HG03521 (cell line): ENCODE results near the gene SERPINA1.

ENCODE experiments used
- ATAC-seq: cut with Tn5 transposase; IDR thresholded peaks from one replicate; pipeline ENCODE4 v1.9.1; 2021; ENCODE audit warnings: mild to moderate bottlenecking, moderate library complexity; ENCODE audit not compliant: unreplicated experiment

SERPINA1 gene

GRCh38 chr14:94398182-94398479 lies 9.7 kb upstream of the SERPINA1 start:
- no peak for ATAC-seq

DNA sequence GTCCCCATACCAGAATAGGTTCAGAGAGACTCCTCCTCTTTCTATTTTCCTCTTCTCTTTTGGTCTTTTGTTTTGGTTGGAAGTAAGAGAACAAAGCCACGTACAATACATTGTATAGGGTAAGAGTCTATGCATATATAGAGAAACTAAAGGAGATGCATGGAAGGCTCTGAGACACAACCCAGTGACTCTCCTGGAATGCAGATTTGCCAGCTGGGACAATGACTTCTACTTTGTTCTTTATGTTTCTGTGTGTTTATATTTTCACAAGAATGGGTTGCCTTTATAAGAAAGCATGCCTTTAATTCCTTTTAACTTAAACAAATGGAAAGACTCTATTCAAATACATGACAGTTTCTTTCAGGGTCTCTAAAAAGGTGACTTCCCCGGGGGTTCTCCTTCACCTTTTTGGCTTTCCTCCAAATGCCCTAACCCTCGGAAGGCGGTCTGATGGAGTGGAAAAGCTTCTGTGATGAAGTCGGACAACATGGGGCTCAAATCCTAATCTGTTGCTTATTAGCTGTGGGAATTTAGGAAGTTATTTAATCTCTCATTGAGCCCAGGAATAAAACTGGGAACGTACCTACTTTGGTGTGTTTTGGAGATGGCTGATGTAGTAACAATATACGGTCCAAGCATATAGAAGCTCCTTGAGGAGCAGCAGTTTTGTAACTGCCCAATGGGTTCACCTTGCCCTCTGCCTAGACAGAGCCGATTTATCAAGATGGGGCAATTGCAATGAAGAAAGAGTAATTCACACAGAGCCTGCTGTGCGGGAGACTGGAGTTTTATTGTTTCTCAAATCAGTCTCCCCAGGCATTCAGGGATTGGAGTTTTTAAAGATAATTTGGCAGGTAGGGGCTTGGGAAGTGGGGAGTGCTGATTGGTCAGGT lies 9.1 kb upstream of the SERPINA1 start:
- ATAC-seq, result no peak

GRCh38 chr14:94396628-94397225 lies 8.3 kb upstream of the SERPINA1 start:
- ATAC-seq, result no peak

DNA sequence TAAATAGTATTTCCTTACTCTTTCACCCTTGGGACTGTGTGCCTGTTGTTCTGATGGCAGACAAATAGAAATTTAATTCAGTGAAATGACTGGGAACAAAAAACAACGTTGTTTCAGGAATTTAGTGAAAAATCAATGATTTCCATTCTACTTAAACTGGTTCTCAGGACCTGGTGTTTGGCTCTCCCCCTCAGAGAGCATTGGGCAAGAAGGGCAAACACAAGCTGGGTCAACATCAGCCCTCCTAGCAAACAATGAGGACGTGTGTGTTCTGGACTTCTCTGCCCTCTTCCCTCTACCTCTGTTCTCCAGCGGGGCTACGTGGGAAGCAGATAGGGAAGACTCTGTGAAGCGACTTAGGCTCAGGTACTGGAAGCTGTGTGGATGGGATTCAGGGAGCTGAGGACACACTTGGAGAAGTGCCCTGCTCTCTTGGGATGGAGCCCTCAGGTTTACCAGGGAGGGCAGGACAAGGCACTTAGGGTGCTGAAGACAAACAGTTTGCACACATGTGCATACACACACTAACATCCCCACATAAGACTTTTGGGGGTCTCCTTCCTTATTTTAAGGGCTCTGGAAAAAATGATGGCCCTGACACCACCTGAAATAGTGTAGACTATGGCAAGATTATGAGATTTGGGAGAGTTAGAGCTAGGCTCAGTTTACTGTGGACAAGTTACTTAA lies 7.6 kb upstream of the SERPINA1 start:
- no peak for ATAC-seq

- ATAC-seq, result no peak
Observed at GRCh38 chr14:94395282-94395887, 7.0 kb upstream of the SERPINA1 start.

DNA sequence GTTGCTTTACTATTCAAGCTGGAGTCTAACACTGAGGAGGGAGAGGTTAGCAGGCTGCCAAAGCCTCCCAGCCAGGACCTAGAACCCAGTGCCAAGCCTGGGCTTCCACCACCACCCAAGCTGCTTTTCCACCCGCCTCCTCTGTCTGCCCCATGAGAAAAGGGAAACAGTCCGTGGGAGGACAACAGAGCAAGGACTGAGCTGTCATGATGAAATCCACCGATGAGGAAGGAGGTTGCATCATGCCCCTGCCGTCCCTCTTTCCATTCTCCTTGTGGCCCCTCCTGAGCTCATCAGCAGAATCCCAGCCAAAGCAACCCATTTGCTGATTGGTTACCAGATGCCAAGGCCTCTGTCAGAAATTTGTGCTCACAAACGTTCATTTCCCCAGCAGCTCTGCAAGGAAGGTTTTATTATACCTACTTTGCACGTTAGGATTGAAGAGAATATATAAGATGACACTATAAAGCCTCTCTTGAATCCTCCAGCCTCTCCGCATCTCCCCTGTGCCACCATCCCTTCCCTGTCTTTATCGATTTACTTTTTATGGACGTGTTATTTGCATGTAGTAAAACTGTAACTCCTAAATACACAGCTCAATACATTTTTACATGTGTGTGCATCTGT lies 6.3 kb upstream of the SERPINA1 start:
- no peak for ATAC-seq

- no peak for ATAC-seq
Observed at GRCh38 chr14:94394025-94394493, 5.7 kb upstream of the SERPINA1 start.

GRCh38 chr14:94393474-94393873 lies 5.1 kb upstream of the SERPINA1 start:
- ATAC-seq, result no peak

DNA sequence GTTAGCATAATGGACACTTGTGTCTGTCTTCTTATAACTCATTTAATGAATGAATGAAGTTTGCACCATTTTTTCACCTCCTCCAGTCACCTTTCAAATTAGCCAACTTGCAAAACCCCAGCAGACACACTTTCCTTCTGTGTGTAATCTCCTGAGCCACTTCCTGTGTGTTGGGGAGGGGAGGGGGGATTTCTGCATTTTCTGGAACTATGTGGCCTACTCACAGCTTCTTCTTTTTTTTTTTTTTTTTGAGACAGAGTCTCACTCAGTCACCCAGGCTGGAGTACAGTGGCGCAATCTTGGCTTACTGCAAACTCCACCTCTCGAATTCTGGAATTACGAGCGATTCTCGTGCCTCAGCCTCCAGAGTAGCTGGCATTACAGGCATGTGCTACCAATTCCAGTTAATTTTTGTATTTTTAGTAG lies 4.1 kb upstream of the SERPINA1 start:
- ATAC-seq, result no peak

GRCh38 chr14:94391281-94391975 lies 3.0 kb upstream of the SERPINA1 start:
- ATAC-seq, result no peak

GRCh38 chr14:94390372-94391086 lies 2.1 kb upstream of the SERPINA1 start:
- ATAC-seq, result no peak

- no peak for ATAC-seq
Observed at GRCh38 chr14:94389731-94390371, 1.4 kb upstream of the SERPINA1 start.

DNA sequence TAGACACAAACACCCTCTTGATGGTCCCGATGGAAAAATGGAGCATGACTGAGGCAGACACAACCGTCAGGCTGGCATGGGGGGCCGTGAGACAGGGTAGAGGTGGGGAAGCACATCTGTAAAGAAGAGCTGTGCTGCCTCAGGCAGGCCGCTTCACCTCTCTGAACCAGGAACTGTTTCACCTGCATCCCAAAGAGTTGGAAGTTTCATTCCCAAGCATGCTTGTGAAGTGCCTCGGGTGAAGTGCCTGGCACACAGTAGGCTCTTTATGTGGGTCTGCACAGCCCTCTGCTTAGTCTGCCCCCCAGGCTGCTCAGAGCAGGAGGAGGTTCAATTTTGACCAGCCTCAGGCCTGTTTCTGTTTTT lies 685 bp upstream of the SERPINA1 start:
- no peak for ATAC-seq

GRCh38 chr14:94388027-94388383 lies 397 bp downstream of the SERPINA1 start:
- no peak for ATAC-seq

- ATAC-seq, result no peak
Observed at GRCh38 chr14:94387051-94388026, 1.1 kb downstream of the SERPINA1 start.

- no peak for ATAC-seq
Observed at GRCh38 chr14:94386085-94387031, 2.0 kb downstream of the SERPINA1 start.

DNA sequence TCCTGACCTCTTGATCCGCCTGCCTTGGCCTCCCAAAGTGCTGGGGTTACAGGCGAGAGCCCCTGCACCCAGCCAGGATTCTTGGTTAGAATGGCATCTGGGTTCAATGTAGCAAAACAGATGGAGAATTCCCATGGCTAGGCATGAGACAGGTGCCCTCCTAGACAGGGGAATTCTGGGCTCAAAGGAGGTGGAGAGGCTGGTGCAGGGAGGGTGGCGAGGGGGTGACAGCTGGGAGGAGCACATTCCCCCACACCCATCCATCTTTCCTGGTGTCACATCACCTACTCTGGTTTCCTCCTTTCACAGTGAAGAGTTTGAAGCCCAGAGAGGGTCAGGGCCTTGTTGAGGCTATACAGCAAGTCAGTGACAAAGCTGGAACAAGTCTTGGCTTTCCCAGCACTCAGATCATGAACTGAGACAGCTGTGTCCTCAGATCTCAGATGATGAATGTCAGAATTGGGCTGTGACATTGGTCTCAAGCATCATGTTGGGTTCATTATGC lies 2.8 kb downstream of the SERPINA1 start:
- no peak for ATAC-seq
